GM18951 (cell line): ENCODE results near the gene POLR1A.

Experiments
- POLR2A ChIP-seq: IDR thresholded peaks from 4 replicates; pipeline ENCODE4 v1.6.1; 2011; ENCODE audit warnings: mild to moderate bottlenecking; ENCODE audit not compliant: insufficient read length, insufficient read depth; ENCODE audit errors: extremely low read depth
- in situ Hi-C: fragments of 300-500 bp; cut with MboI; formaldehyde crosslinking; loops from one replicate; pipeline ENCODE4 v1.12.0; 2022; ENCODE audit warnings: low sequenced_read_pairs, mixed read lengths, inconsistent platforms; ENCODE audit not compliant: unreplicated experiment

POLR1A gene

DNA sequence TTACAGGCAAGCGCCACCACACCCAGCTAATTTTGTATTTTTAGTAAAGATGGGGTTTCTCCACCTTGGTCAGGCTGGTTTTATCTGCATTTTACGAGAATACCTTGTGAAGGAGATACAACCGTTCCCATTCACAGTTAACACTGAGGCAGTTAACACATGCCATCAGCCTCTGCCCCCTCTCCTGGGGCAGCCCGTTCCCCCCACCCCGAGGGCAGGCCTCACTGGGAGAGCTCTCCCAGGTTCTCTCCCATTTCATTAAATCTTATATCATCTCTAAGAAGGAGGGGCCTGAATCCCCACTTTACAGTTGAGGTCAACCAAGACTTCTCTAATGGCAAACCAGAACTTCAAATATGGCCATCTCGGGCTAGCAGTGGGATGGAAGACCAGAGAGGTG lies 121.9 kb downstream of the POLR1A start:
- no peak for TF ChIP-seq POLR2A
- in situ Hi-C loops = no loop called here

- in situ Hi-C loops = no loop called here
- no peak for TF ChIP-seq POLR2A
Measured at GRCh38 chr2:85981579-85982247, 124.0 kb downstream of the POLR1A start.

DNA sequence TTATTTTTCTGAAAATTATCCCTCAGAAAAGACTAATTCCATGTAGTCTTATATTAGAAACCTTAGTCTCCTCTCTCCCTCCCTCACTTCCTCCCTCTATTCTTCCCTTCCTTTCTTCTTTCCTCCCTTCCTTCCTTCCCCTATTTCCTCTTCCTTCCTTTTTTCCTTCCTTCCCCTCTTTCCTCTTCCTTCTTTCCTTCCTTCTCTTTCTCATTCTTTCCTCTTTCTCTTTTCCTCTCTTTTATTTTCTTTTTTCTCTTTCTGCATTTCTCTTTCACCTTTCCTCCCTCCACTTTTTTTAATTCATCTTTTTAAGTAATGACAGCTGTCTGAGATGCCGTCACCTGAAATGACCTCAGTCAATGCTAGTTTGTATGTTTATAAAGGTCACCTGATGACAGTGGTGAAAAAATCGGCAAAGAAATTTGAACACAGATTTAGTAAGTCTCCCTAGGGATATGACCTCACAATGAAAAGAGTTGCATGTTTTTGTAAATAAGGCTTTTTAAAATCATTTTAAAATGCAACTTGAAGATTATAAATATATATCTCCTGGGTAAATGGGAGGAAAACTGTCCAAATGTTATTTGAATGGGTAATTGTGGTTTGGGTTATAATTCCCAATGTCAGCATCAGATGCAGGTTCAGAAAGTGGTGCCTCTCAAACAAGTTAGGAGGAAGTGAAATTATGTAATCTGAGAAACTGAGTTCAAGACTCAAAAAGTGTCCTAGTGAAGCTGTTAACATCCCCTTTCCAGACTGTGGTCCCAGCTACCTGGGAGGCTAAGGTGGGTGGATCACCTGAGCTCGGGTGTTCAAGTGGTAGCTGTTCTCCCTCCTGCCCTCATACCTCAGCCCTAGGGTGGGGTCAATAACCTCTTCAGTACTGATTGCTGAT lies 126.6 kb downstream of the POLR1A start:
- in situ Hi-C loops = no loop called here
- no peak for TF ChIP-seq POLR2A

DNA sequence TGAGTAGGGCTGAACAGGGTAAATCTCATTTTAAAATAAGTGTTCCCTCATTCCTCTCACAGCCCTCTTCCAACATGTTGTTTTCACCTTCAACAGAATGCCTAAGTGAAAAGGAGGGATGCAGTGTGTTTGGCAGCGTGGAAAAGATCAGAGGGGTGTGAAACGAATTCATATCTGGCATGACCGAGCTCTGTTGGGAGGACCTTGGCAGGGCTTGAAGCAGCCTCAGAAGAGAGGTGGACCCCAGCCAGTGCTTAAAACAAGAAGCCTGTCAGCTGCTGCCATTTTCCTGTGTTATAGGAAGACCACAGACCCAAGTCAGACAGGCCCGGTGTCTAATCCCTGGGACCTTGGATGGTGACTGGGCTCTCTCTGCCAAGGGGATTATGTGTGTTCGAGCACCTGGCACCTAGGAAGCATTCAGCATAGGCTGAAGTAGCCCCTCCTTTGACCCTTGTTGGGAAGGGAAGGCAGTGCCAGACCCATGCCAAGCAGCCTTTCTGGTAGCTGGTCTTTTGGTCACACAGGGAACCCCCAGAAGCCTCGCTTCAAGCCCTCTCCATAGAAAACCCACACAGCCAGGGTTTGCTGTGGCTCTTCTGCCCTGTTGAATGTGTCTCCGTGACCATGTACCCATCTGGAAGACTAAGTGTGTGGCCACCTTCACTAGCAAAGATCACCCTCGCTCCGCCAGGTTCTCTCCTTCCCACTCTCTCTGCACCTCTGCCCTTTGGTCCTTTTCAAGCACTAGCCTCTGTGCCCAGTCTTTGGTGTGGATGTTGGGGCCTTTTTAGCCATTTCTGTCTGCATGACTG lies 129.4 kb downstream of the POLR1A start:
- TF ChIP-seq POLR2A = no peak
- in situ Hi-C loops = no loop called here

- no peak for TF ChIP-seq POLR2A
- in situ Hi-C loops = no loop called here
Measured at GRCh38 chr2:85975581-85975980, 130.1 kb downstream of the POLR1A start.

- no peak for TF ChIP-seq POLR2A
- in situ Hi-C loops = no loop called here
Measured at GRCh38 chr2:85974390-85974789, 131.3 kb downstream of the POLR1A start.

- no peak for TF ChIP-seq POLR2A
Measured at GRCh38 chr2:85972355-85972754, 133.3 kb downstream of the POLR1A start.

DNA sequence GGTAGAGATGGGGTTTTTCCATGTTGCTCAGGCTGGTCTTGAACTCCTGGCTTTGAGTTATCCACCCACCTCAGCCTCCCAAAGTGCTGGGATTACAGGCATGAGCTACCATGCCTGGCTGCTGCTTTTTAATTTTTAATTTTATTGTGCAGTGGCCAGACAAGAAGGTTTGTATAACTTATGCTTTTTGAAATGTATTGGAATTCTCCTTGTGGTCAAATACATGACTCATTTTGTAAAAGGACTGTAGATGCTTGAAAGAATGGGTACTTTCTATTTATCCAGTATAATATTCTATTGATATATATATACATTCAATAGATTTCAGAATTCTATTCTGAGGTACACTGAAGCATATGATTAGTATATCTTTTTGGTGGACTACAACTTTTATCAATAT lies 134.3 kb downstream of the POLR1A start:
- no peak for TF ChIP-seq POLR2A
- in situ Hi-C loops = no loop called here

More at GRCh38 chr2:85972355-85972754, 133.3 kb downstream of the POLR1A start:
- in situ Hi-C loops = no loop called here
